HFF-Myc (cell line): ENCODE results near the gene SESTD1.
"Not testable (repeated sequence)": the region's sequence is repeated elsewhere in the genome, so short reads cannot be mapped to it uniquely, and the experiment has no call there.

Experiments used
- DNase-seq: peaks from one replicate; pipeline ENCODE4 v3.0.0-alpha.2; 2011; ENCODE audit warnings: low read depth; ENCODE audit errors: extremely low read depth
- H3K4me3 ChIP-seq: replicated peaks from 2 replicates; pipeline ENCODE4 v1.5.1; 2011; ENCODE audit warnings: low read depth, mild to moderate bottlenecking, control low read depth, low read length
- TF ChIP-seq, protein P1 (sequence below): IDR thresholded peaks from 2 replicates; pipeline ENCODE4 v1.5.1; 2012; ENCODE audit warnings: mild to moderate bottlenecking, low read depth, low read length, control low read depth; ENCODE audit errors: missing control alignments

The SESTD1 gene

DNA sequence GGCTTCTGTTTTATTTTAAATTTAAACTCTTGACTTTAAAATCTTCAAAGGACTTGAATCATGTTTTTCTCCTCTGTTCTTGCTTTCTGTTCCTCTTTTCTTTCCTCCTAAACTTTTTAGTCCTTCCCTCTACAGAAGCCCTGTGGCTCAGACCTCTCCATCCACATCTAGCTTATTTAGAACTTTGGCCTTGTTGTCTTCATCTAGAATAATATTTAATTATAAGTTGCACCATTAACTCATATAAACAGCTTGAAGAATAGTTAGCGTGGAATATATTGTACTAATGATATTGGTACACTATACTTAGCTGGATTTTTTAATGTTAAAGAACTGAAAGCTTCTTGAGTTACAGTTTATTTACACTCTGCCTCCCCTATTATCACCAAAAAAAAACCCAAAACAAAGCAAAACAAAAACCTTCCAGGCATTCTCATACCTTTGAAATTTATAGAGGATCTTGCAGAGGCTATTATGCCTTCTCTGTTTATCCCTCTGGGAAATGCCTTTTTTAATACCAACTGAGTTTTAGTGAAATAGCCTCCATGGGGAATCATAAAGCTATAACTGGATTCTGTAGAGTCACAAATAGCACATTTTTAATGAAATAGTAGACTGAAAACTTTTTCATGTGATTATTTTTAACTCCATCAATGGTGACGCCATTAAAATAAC is 205.5 kb downstream of the SESTD1 start:
- TF ChIP-seq, protein P1, sequence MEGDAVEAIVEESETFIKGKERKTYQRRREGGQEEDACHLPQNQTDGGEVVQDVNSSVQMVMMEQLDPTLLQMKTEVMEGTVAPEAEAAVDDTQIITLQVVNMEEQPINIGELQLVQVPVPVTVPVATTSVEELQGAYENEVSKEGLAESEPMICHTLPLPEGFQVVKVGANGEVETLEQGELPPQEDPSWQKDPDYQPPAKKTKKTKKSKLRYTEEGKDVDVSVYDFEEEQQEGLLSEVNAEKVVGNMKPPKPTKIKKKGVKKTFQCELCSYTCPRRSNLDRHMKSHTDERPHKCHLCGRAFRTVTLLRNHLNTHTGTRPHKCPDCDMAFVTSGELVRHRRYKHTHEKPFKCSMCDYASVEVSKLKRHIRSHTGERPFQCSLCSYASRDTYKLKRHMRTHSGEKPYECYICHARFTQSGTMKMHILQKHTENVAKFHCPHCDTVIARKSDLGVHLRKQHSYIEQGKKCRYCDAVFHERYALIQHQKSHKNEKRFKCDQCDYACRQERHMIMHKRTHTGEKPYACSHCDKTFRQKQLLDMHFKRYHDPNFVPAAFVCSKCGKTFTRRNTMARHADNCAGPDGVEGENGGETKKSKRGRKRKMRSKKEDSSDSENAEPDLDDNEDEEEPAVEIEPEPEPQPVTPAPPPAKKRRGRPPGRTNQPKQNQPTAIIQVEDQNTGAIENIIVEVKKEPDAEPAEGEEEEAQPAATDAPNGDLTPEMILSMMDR = no peak
- no peak overlapping the region for H3K4me3 ChIP-seq
- DNase-seq = no peak

DNA sequence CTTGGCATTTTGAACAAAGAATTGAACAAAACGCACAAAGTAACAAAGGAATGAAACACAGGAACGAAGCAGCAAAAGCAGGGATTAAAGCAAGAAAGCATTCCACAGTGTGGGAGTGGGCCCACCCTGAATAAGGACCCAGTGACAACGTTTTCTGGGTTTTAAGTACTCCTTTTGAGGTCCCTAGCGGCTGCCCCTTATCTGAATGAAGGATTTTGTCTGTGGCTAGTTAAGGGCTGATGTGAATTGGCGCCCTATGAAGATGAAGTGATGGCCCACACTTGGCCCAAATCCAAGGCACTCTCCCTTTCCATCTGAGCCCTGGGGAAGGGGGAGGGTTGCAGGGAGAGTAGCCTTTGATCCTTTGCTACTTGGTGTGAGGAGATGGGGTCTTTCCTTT is 206.9 kb downstream of the SESTD1 start:
- TF ChIP-seq, protein P1 = no peak
- H3K4me3 ChIP-seq = no peak overlapping the region
- DNase-seq = no peak

- H3K4me3 ChIP-seq, DNase-seq: not testable (repeated sequence)
These were observed 211.1 kb downstream of the SESTD1 start for GRCh38 chr2:179053568-179053967.
